ENCODE measurements around the gene ACSS2.

GRCh38 chr20:34925981-34926380 lies 49.6 kb downstream of the ACSS2 start:
- TF ChIP-seq POLR2A (IDR thresholded peaks at IDR 0.05; ENCODE audit: low read depth, low read length) (no peak), POLR2AphosphoS5 (IDR thresholded peaks at IDR 0.05; ENCODE audit: low read depth, low read length) (no peak), TAF1 (IDR thresholded peaks at IDR 0.05; ENCODE audit: borderline replicate concordance, low read depth, low read length) (no peak)

Measured in GM12892 (cell line).